EL (cell line): ENCODE results near the gene AQP2.

Experiments used
- DNase-seq: peaks from one replicate; pipeline ENCODE4 v3.0.0-alpha.2; 2016

AQP2 gene, protein sequence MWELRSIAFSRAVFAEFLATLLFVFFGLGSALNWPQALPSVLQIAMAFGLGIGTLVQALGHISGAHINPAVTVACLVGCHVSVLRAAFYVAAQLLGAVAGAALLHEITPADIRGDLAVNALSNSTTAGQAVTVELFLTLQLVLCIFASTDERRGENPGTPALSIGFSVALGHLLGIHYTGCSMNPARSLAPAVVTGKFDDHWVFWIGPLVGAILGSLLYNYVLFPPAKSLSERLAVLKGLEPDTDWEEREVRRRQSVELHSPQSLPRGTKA

GRCh38 chr12:49950273-49951251 is at the start of gene AQP2:
Gene AQP2 (plus strand): TSS chr12:49950737. CDS start chr12:49950831, 94 bp downstream.
- no peak for DNase-seq

DNA sequence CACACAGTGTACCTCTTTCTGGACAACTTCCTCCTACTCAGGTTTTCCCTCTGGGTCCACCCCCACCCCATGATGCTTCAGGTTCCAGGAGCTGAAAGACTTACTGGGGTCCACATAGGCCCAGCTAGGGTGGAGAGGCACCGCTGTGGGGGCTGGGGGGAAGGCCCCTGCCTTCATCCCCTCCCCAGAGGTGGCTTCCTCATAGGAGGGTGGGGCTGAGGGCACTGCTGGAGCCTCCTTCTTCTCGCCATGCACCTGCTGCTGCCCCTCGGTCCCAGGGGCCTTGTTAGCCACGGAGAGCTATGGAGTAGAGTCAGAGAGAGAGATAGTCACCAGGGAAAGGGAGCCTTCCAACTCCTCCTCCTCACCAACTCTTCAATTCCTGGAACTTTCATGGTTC is 49.5 kb upstream of the AQP2 start:
- no peak for DNase-seq

- DNase-seq, result no peak
These were observed 48.6 kb upstream of the AQP2 start for GRCh38 chr12:49901986-49902385.

DNA sequence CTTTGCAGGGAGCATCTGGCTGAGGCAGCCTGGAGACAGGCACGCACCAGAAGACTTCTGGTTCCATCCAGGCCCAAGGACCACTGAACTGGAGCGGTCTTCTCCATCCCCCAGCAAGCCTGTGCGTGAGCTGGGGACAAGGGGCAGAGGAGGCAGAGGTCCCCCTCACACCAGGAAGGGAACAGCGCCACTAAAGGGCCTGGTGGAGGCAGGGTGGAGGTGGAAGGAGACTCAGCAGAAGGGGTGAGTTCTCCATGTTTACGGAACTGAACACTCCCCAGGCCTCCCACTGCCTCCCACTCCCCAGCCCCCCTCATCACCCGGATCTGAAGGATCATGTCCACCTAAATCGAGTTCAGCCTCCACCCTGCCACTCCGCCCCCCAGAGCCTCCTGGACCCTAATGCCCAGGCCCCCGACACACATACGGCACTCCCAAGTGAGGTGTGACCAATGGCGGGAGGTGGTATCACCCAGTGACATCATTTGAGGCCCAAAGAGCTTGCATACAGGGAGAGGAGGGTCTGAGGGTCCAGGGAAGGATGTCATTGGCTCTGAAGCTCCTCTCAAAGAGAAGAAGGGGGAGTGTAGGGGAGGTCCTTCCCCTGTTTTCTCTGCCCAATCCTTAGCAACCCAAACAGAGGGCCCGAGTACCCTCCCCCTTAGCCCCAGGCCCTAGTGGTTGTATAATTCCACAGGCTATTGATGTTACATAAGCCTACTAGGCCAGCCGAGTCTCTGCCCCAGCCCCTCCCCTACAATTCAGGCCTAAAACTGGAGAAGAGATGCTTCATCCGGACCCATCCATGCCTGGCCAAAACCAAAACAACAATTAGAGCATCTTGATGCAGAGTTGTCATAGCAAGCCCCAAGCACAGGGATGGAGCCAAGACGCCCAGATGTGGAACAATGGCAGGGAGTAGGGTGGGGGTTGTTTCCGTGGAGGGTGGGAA is 47.9 kb upstream of the AQP2 start:
- no peak for DNase-seq

DNA sequence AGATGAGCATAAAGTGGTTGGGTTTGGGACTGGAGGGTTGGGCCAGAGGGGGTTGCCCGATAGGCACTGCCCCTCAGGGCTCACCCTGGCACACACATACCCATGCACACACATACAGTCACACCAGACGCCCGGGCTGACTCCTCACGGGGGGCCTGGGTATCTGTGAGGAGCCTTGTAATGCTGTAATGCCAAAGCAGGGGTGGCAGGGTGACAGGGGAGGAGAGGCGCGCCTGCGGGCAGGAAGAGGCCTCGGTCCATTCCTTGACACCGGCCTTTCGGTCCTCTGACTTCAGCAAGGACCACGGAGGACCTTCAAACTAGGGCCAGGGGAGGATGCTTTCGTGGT is 47.2 kb upstream of the AQP2 start:
- no peak for DNase-seq

DNA sequence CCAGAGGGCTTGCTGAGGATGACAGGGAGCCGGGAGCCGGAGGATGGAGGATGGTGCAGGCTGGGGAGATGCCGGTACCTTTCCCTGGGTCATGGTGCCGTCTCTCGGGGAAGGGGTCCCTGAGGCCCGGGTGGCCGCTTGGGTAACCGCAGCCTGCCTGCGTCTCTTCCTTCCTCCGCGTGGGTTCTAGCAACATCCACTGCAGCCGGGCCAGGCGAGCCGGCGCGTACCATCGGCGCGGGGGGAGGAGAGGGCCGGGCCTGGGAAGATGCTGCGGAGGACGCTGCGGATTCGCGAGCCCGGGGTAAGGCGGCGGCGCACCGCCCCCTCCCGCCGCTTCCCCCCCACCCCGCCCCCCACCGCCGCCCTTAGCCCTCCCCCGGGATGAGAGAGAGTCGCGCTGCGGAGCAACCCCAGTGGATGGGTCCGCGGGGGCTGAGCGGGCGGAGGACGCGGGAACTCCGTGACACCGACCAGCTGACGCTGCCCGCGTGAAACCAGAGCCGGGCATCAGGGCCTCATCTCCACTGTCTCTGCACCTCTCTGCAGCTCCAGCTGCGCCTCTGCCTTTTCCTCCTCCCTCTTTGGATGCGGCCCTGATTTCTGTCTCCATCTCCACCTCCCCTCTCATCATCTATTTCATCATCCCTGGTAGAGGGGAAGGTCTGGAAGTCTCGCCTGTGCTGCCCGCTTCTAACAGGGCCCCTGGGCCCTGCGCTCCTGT is 46.7 kb upstream of the AQP2 start, which contains the start of gene FAIM2:
Gene FAIM2 (minus strand): TSS at position 201 of the 724 bp plus-strand sequence. CDS start 108 bp downstream, at position 93.
- peak; percentile 51 for DNase-seq

DNA sequence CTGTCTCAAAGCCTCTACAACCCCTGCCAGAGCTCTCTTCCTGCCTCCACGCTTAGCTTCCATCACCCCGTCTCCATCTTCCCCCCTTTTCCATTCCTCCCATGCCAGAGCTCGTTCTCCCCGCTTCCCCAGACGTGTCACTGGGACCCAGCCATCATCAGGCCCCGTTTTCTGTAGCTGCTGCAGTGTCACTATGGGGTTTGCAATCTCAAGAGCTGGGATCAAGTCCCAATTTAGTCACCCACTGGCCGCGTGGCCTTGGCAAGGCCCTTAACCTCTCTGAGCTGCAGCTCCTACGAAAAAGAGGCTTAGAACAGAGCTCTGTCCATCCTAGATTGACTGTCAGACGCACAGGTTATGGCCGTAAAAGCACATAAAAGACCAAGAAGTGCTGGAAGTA is 45.9 kb upstream of the AQP2 start:
- DNase-seq, result no peak

GRCh38 chr12:49905718-49906314 is 44.7 kb upstream of the AQP2 start:
- no peak for DNase-seq

DNA sequence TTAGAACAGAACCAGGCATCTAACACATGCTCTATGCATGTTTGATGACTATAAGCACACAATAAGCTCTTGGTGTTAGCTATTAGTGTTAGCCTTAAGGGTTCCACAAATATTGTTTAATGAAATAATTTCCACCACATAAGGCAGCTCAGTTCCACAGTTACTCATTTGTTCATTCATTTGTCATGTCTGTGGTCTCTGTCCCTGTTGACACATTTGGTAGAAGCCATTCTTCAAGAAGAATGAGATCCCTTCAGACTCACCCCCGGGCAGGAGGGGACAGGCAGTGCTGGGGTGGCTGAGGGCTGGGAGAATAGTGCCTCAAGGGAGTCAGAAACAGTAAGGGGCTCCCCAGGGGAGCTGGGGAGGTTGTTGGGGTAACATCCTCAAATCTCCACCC is 43.2 kb upstream of the AQP2 start:
- DNase-seq, result no peak

- no peak for DNase-seq
These were observed 41.2 kb upstream of the AQP2 start for GRCh38 chr12:49909356-49909755.

GRCh38 chr12:49909826-49910225 is 40.7 kb upstream of the AQP2 start:
- DNase-seq, result peak; percentile 23

DNA sequence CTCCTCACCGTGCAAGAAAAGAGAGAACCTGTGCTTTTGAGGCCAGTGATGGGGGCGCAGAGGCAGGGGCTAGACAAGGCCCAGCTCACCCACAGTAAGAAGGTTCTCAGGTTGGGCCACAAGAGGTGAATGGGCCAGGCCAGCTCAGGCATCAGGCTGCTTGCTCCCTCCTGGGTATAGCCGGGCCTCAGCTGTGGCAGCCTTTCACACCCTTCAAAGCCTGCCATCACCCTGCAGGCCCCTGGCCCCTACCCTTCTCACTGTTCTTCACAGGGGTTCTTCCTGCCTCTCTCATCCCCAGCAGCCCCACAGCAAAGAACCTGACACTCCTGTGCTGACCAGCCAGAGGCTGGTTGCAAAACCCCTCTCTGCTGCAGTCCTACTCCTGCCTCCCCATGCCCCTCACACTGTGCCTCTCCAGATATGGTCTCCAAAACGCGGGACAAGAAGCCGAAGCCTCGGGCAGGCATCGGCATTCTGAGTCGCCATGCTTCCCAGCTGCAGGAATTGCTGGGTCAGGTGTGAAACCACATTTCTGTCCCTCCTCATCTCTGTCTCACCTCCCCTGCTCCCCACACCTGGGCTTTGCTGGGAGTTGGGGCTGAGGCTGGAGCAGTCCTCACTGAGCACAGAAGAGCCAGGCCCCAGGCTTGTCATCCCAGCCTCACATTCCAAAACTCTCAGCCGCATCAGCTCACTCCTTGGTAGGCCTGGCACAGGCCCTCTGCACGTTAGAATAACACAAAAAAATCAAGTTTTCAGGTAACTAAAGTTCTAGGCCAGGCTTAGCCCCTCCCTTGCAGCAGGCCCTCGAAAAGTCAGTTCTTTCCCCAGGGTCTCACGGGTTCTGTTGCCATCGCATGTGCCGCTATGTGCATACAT is 40.0 kb upstream of the AQP2 start:
- no peak for DNase-seq

DNA sequence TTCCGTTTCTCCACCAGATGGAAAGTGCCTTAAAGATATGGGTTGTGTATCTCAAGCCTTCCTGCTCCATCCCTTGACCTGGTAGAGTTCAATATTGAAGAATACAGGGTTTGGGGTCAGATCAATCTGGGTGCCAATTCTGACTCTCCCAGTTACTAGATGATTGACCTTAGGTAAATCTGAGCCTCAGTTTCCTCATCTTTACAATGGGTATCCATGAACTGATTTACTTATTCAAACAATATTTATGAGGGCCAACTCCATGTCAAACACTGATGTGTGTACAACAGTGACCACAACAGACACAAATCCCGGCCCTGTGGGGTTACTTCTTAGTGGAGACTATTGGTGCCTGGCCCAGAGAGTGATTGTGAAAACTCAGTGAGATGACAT is 39.3 kb upstream of the AQP2 start:
- no peak for DNase-seq

GRCh38 chr12:49912345-49913255 is 37.9 kb upstream of the AQP2 start:
- no peak for DNase-seq

- no peak for DNase-seq
These were observed 34.2 kb upstream of the AQP2 start for GRCh38 chr12:49916129-49916919.

- DNase-seq, result no peak
These were observed 33.3 kb upstream of the AQP2 start for GRCh38 chr12:49917166-49917787.

- no peak for DNase-seq
These were observed 32.8 kb upstream of the AQP2 start for GRCh38 chr12:49917788-49918173.

GRCh38 chr12:49920241-49920914 is 30.2 kb upstream of the AQP2 start:
- peak; percentile 36 for DNase-seq
